HG03159 (cell line): Measurements from ENCODE around the gene KRTAP4-11.
"Not testable (repeated sequence)": the region's sequence is repeated elsewhere in the genome, so short reads cannot be mapped to it uniquely, and the experiment has no call there.

Experiments
- ATAC-seq: cut with Tn5 transposase; IDR thresholded peaks from one replicate; pipeline ENCODE4 v1.9.1; 2021; ENCODE audit warnings: mild to moderate bottlenecking, moderate library complexity; ENCODE audit not compliant: unreplicated experiment

The KRTAP4-11 gene

DNA sequence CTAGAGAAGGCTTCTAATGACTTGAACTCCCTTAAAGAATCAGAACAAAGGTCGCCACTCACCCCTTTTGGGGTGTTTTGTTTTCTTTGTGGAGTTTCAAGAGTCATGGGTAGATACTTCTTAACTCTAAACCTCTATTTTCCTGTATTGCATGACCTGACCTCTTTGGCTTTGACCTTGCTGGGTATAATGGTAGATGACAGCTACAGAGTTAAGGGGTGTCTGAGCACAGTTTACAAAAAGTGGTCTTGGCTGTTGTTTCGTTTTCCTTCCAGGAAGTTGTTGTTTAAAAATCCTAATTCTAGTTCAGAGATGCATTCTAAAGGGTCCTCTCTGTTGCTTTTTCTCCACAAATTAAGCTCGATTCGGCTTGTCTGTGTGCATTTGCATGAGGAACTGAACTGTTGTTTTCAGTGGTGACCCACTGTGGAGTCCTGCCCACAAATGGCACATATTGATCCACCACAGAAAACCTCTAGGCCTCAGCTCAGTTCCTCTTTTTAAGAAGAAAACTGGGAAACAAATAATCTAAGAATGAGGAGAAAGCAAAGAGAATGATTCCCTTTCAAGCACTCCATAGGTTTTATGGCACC is 29.3 kb downstream of the KRTAP4-11 start:
- ATAC-seq: not testable (repeated sequence)

DNA sequence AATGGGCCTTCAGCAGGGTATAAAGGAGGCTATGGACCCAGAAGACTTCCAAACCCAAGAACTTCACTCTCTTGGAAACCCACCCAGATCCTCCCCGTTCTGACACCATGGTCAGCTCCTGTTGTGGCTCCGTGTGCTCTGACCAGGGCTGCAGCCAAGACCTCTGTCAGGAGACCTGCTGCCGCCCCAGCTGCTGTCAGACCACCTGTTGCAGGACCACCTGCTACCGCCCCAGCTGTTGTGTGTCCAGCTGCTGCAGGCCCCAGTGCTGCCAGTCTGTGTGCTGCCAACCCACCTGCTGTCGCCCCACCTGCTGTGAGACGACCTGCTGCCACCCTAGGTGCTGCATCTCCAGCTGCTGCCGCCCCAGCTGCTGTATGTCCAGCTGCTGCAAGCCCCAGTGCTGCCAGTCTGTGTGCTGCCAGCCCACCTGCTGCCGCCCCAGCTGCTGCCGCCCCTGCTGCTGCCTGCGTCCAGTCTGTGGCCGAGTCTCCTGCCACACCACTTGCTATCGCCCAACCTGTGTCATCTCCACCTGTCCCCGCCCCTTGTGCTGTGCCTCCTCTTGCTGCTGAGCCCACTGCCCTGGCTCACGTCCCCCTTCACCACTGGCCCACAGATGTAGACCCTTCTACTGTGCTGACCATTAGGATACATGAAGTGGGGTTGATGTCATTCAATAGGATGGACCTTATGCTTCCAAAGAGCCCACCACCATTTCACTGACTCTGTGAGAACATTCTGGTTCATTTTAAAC is 33.9 kb downstream of the KRTAP4-11 start, which contains the start of gene KRTAP4-7:
TSS of gene KRTAP4-7 (plus strand) at position 51 of the 757 bp plus-strand sequence. CDS start at position 108, 57 bp downstream.
- ATAC-seq: not testable (repeated sequence)

DNA sequence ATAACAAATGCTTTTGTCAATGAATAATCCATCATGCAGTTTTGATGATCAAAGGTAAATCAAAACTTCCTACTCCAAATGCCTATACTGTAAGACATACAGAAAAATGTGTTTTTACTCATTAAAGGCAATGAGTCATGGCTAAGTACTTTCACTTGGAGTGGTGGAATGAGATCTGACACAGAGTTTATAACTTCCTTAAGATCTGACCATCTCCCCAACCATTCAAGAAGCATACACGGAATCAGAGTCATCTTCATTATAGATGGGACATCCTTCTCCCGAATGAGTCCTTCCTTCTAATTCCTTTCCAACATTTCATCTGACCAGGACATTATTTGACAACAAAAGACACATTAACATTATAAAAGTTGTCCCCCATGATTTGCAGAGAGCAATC is 34.7 kb downstream of the KRTAP4-11 start:
- ATAC-seq: not testable (repeated sequence)

DNA sequence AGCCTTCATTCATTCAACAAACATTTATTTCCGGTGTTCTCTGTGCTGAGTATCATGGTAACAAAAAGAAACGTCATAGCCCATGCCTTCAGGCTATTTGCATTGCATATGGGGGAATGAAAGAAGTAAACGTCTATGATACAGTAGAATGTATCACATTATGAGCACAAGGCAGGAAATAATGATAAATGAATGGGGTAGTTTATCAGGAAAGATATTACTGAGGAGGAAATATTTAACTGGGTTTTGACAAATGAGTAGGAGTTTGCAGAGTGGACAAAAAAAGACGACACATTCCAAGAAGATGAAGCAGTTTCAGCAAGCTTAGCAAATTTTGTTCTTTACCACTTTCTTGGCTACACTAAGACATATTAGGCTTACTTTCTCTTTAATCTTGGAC is 35.5 kb downstream of the KRTAP4-11 start:
- no peak for ATAC-seq

DNA sequence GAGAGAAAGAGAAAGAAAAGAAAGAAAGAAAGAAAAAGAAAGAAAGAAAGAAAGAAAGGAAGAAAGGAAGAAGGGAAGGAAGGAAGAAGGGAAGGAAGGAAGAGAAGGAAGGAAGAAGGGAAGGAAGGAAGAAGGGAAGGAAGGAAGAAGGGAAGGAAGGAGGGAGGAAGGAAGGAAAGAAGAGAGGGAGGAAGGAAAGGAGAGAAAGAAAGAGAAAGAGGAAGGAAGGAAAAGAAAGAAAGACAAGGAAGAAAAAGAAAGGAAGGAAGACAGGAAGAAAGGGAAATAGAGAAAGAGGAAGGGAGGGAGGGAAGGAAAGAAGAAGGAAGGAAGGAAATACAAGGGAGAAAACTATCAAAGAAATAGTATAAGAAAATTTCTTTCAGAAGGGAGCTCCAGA is 41.4 kb downstream of the KRTAP4-11 start:
- no peak for ATAC-seq

DNA sequence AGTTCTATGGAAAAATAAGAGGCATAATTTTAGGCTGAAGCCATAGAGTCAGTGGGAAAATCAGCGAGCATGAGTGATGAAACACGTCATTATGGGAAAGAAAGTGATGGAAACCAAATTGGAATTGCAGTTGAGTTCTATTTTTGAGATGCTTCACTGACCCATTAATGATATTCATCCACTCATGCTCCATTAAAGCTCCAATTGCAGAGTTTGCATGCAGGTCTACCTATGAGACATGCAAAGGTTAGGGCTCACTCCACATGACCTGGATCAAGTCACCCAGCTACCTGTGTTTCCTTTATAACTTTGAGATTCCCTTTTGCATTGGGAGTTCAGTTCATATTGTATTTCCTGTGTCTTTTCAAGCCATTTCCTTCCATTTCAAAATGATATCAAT is 44.5 kb downstream of the KRTAP4-11 start:
- no peak for ATAC-seq

DNA sequence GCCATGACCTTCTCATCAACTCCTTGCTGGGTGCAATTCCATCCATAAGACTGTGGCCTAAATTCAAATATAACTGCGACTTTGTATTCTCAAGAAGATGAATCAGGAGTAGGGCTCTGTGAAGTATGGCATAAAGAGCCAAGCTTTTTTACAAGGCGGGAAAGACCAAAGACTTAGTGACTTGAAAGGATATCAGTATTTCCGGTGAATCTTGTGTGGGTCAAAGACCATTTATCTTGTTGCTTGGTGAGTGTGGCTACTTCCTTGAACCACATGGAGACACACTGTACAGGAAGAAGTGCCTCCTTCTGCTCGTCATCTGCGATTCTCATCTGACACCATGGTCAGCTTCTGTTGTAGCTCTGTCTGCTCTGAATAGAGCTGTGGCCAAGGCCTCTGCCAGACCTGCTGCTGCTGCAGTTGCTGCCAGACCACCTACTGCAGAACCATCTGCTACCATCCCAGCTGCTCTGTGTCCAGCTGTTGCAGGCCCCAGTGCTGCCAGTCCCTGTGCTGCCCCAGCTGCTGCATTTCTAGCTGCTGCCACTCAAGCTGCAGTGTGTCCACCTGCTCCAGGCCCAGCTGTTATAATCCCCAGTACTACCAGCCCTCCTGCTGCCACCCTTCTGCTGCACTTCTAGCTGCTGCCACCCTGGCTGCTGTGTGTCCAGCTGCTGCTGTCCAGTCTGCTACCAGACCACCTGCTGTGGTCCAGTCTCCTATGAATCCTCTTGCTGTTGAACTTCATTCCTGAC is 46.4 kb downstream of the KRTAP4-11 start:
- ATAC-seq: no peak

DNA sequence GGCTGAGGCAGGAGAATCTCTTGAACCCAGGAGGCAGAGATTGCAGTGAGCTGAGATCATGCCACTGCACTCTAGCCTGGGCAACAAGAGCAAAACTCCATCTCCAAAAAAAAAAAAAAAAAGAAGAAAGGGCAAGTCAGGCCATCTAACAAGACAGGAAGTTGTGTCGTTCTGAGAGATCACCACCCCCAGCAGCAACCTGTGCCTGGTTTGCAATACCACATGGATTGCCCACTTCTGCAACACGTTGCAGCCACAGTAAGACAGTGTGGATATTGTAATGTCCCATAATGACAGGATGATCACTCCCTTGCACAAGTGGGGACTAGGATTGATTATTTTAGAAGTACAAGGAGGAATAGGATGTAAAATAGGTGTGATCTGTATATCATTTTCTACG is 49.1 kb downstream of the KRTAP4-11 start:
- ATAC-seq: no peak

DNA sequence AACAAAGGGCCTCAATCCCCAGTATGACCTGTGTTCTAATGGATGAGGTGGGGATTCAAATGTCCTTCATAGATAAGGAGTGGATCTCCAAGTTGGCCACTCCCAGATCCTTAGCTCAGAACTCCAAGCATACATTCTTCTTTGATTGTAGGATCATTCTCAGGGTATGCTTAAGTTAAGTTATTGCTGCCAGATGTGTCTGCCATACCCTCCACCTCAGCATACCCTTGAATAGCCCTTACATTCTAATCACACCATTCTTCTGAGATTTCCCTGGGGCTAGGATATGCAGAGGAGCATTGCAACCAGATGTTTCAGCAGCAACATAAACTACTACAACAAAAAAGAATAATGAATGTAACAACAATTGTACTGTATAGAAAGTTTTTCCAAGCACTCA is 50.9 kb downstream of the KRTAP4-11 start:
- no peak for ATAC-seq
